GM21526 (cell line): ENCODE data around the gene SERAC1.
"Not testable (repeated sequence)": the region's sequence is repeated elsewhere in the genome, so short reads cannot be mapped to it uniquely, and the experiment has no call there.

Experiments used
- ATAC-seq: cut with Tn5 transposase; IDR thresholded peaks from one replicate; pipeline ENCODE4 v1.9.1; 2021; ENCODE audit warnings: moderate library complexity; ENCODE audit not compliant: unreplicated experiment, low FRiP score

The SERAC1 gene

DNA sequence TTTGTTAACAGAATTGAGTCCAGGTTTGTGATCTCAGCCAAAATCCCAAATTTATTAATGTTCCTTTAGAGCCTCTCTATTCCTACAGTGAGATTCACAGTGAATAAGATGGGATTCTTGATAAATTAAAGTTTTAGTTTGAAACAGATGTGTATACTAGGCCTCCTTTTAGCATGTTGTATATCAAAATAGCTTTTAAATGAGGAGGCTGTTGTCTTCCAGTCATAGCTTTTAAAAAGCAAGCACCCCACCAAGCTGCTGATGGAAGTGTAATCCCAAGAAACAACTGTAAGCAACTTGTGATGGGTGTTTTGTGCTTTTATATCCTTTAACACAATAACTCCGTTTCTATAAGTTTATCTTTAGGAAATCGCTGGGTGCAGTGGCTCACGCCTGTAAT lies 7.0 kb upstream of the SERAC1 start:
- no peak for ATAC-seq

DNA sequence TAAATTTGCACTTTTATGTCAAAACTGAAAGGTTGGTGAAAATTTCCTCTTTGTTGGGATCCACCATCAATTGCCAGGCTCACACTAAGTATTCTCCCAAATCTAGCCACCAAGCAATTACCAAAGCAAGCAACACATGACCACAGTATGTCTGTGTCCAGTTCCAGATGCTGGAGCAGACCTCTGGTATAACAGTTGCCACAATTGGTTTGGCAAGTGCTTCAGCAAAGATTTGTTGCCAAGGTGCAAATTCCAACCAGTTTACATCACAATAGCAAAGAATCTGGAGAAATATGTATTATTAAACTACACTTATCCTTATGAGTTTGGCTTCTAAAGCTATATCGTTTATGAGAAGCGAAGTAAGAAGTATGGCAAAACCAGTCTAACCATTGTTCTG lies 6.5 kb upstream of the SERAC1 start:
- no peak for ATAC-seq

DNA sequence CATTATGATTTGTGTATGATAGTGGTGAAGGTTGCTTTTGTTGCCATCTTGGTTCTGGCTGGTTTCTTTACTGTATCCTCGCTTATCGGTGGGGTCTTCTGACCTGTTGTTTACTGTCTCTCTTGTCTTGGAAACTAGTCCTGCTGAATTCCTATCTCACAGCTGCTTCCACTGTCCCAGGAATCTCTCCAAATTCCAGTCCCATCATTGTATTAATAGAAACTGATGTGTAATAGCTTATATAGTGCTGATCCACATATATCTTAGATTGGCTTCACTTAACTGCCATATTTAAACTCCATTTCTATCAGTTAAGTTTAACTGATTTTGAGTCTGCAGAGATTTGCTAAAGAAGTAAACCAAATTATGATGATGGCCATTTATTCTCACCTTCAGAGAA lies 6.0 kb upstream of the SERAC1 start:
- no peak for ATAC-seq

DNA sequence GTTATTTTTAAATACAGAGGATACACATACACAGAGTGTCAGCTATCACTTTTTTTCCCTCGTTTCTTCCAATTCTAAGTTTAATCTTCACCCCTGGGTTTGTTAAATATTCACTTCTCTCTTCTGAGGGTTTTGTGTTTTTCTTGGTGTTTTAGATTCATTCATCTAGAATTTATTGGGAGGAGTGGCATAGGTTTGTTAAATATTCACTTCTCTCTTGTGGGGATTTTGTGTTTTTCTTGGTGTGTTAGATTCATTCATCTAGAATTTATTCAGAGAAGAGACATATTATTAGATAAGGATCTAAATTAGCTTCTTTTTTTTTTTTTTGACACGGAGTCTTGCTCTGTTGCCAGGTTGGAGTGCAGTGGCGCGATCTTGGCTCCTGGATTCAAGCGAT lies 3.9 kb upstream of the SERAC1 start:
- ATAC-seq = no peak

DNA sequence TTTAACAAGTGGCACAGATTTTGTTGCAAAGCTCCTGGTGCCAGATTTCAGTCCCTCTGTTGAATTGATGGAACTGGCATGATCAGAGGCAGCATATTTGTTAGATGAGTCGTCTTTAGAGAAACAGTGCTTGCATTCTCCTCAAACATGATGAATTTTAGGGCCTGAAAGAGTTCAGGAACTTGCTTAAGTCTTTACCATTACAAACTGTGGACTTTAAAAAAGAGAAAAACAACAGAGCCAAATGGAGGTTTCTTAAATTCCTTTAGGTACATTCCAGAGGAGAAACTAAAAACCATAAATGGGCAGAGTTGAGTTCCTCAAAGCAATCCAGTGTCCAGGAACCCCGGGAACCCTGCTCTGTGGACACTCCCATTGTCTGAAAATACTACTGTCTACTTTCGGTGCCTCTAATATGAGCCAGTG lies 2.6 kb upstream of the SERAC1 start:
- ATAC-seq = no peak

DNA sequence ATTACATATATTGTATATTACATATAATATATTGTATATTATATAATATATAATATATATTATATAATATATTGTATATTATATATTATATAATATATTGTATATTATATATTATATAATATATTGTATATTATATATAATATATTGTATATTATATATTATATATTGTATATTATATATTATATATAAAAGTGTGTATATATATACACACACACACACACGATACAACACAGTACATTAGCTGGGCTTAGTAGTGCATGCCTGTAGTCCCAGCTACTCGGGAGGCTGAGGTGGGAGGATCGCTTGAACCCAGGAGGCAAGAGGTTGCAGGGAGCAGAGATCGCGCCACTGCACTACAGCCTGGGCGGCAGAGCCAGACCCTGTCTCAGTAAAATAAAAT lies 1.6 kb upstream of the SERAC1 start:
- ATAC-seq = not testable (repeated sequence)

DNA sequence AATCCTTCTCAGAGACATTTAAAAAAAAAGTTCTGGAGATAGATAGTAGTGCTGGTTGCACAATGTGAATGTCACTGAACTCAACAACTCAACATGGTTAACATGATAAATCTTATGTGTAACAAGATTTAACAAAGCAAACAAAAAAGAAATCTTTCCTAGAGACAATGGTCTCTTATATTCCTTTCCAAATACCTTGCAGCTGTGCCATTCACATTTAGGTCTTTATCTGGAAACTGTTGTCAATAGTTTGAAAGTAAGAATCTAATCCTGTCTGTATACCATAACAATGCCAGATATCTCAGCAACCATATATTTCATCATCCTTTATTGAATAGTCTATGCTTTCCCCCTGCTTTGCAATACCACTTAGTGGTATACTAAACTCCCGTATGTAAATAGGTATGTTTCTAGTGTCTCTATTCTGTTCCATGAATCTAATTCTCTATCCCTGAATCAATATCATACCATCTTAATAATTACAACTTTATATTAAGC lies 2.1 kb downstream of the SERAC1 start:
- no peak for ATAC-seq

DNA sequence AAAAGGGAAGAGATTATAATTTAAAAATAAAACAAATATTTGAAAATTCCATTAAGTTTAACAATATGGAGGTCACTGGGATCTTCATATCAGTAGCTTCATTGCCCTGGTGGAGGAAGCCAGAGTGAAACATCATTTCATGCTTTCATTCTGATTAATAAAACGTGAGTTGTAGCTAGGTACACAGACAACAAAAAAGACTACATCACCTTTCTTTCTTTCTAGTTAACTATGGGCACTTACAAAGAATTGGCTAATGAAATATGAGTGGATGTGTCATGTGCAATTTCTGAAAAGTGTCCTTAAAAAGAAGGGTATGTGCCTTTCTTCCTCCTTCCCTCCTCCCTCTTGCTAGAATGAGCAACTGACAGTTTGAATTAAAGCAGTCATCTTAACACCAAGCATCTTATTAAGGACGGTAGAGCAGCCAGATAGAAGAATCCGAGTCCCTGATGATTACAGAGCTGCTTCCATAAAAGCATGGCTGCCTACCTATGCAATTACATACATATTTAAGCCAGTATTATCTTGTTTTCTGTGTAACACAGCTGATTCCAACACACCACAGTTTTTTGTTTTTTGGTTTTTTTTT lies 3.4 kb downstream of the SERAC1 start:
- ATAC-seq = no peak

DNA sequence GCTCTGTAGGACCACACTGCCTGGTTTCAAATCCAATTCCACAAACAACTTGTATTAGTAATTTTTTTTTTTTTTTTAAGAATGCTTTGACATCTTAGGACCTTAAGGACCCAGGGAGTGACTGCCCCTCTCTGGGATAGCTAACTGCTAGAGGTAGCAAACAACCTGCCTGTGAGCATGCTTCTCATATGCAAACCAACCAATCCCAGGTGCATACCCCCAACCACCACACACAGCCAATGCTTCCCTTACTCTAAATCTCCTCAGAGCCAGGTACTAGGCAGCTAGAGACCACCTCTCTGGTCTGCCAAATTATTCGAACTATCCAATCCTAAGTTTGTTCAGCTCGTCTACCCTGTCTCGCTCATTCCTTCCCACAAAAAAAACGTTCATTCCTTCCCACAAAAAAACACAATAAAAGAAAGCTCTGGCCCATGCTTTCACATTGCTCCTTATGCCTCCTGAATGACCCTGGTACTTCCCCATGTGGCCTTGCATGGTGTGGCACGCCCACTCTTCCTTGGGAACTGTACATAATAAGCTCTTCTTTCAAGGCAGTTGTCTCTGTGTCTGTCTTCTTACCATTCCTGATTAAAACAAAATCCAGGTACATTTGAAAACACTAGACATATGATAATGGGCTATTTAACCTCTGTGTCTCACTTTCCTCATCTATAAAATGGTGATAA lies 6.4 kb downstream of the SERAC1 start:
- ATAC-seq = no peak

DNA sequence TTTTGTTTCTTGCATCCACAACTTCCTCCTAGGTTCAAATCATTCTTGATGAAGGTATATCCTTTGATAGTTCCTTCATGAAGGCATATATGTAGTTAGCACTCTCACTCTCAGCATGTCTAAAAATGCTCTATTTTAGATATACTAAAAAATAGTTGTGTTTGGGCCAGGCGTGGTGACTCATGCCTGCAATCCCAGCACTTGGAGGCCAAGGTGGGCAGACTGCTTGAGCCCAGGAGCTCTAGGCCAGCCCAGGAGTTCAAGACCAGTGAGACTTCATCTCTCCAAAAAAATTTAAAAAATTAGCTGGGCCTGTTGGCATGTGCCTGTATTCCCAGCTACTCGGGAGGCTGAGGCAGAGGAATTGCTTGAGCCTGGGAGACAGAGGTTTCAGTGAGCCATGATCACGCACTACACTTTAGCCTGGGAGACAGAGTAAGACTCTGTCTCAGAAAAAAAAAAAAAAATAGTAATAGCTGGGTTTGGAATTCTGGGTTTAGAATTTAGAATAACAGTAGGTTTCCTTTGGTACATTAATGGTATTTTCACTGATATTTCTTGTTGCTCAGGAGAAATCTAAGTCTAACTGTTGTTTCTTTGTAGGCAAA lies 7.0 kb downstream of the SERAC1 start:
- no peak for ATAC-seq

DNA sequence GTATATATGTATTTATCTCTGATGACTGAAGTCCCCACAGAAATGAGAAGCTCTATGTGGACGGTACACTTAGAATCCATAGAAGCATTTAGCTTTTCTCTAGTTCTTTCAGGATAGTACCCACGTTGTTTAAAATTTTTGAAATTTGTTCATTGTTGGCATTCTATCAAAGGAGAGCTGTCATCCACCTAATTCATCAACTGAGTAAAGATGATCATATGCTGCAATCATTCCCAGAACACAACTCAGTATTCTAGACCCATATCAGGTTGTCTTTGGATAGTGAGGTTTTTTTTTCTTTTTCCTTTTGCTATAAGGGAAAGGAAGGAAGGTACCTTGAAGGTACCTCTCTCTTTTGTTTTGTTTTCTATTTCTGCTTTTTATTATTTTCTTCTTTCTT lies 9.3 kb downstream of the SERAC1 start:
- no peak for ATAC-seq

DNA sequence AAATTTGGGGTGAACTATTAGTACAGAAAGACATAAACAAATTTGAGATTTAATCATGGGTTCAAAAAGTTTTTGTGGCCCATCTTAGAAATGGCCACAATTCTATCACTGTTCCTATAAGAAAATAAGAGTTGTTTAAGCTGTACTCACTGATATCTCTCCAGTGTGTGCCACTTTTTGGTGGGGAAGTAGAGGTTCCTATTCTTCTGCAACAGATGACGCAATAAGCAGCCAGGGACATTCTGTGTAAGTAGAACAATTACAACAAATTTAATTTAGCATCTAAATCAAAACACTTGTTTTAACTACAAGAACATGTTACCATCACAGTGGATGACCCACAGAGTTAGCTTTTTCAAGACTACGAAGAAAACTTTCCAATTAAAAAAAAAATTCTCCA lies 9.9 kb downstream of the SERAC1 start:
- no peak for ATAC-seq

DNA sequence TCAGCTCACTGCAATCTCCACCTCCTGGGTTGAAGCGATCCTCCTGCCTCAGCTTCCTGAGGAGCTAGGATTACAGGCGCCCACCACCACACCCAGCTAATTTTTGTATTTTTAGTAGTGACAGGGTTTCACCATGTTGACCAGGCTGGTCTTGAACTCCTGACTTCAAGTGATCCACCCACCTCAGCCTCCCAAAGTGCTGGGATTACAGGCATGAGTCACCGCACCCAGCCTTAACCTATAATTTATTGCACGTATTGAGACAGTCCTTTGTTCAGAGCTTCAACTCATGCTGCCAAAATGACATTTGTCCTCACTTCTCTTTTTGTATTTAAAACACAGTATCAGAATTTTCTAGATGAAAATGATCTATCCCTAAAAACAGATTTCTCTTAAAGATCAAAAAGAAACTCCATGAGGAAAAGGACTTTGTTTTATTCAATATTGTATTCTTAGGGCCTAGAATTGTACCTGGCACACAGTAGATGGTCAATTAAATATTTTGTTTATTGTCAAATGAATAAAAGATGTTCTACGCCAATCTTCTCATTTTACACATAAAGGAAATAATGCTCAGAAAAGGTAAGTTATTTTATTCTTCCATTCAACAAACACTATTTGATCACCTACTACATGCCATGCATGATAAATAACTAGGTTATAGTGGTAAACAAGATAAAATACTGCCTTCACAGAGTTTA lies 10.8 kb downstream of the SERAC1 start:
- no peak for ATAC-seq

DNA sequence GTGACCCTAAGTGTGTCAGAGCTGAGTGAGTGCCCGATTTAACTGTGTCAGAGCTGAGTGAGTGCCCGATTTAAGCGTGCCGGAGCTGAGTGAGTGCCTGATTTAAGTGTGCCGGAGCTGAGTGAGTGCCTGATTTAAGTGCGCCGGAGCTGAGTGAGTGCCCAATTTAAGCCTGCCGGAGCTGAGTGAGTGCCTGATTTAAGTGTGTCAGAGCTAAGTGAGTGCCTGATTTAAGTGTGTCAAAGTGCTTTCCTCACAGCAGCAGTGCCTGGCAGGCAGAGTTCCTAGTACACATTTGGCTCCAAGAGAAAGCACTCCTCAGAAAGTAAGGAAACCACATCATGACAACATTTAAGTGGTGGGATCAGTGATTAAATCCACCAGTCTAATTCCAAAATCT lies 13.2 kb downstream of the SERAC1 start:
- no peak for ATAC-seq

DNA sequence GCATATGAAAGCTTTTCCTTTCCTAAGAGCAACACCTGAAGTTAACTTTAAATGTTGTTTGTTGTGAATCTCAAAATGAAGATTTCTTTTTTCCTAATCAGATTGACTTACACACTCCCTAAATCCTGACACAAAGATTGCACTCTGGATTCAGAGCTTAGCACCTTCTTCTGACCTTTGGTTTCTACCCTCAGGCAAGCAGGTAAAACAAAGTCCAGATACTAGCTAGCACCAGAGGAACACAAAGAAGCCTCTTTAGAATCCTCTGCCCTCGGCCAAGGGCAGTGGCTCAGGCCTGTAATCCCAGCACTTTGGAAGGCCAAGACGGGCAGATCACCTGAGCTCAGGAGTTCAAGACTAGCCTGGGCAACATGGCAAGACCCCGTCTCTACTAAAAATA lies 14.5 kb downstream of the SERAC1 start:
- no peak for ATAC-seq

DNA sequence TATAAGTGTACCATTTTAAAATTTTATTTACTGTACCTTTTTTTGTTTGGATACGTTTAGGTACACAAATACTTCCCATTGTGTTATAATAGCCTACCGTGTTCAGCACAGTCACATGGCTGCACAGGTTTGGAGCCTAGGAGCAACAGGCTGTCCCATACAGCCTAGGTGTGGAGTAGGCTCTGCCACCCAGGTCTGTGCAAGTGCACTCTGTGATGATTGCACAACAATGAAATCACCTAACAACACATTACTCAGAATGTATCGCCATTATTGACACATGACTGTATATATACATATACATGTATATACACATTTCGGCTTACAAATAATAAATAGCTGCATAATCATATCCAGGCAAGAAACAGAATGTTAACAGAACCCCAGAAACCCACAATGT lies 15.4 kb downstream of the SERAC1 start:
- ATAC-seq = no peak

DNA sequence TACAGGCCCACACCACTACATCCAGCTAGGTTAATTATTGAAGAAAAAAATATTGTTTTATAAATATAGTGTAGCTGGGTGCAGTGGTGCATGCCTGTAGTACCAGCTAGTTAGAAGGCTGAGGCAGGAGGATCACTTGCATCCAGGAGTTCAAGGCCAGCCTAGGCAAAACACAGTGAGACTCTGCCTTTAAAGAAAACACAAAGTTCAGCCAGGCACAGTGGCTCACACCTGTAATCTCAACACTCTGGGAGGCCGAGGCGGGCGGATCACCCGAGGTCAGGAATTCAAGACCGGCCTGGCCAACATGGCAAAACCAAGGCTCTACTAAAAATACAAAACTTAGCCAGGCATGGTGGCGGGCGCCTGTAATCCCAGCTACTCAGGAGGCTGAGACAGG lies 16.0 kb downstream of the SERAC1 start:
- not testable (repeated sequence) for ATAC-seq

DNA sequence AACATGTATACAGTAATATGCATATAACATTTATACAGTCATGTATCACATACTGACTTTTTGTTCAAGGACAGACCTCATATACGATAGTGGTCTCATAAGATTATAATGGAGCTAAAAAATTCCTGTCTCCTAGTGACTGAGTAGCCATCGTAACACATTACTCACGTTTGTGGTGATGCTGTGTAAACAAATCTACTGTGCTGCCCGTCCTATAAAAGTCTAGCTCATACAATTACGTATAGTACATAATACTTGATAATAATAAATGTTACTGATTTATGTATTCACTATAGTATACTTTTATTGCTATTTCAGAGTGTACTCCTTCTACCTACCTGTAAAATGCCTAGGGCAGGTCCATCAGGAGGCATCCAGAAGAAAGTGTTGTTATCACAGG lies 17.4 kb downstream of the SERAC1 start:
- no peak for ATAC-seq

DNA sequence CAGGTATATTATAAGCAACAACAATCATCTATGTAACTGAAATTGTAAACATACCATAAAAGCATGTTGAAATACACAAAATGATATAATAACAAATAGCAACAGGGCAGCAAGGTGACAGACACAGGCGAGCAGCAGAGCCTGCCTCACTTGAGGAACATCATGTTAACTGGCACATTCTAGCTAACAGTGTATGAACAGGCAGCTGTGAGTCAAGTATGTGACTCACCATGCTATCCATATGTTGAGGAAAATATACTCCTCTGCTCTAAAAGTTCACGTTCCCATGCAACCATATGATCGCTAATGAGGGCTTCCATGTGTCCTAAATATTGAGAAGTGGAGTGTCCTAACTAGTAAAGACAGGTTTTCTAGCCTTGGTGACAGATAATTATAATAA lies 18.4 kb downstream of the SERAC1 start:
- no peak for ATAC-seq

DNA sequence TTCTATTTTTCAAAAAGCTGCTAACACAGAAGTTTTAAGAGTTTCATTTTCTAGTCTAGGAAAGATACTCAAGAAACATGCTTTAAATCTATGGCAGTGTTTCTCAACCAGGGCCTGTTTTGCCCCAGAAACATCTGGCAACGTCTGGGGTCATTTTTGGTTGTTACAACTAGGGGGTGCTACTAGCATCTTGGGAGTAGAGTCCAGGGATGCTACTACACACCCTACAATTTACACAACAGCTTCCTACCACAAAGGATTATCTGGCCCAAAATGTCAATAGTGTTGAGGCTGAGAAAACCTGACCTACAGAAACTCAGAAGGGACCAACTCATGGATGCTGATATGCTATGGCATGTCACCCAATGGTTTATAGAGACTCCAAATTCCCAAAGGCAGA lies 24.4 kb downstream of the SERAC1 start:
- ATAC-seq = no peak

DNA sequence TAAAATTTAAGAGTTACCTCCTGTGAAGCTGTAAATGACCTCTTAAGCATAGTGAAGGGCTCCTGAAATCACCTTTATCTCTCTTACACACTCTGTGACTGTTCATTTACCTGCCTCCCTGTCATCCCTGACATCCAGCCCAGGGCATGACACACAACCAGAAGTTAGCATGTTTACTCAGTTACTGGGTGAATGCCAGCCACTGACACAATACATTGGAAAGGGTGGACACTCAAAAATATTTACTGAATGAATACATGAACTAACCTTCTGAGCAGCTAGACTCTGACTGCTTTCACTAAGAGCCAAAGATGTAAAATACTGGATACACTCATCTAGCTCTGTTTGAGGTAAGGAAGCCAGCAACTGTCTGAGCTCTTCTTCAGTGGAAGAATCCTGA lies 25.3 kb downstream of the SERAC1 start:
- no peak for ATAC-seq
